ENCODE measurements around the gene NTSR1. TPM values are rescaled to one million over a fixed set of nuclear protein-coding genes. Genes with fewer than 3 reads are reported as not detected.

The NTSR1 gene
- total RNA-seq, 5 donors from 2014 or later (not counting 1 experiment from before 2014, with no cell fraction given) = 0.33 to 0.63 (median 0.53) TPM; not detected in 2

DNA sequence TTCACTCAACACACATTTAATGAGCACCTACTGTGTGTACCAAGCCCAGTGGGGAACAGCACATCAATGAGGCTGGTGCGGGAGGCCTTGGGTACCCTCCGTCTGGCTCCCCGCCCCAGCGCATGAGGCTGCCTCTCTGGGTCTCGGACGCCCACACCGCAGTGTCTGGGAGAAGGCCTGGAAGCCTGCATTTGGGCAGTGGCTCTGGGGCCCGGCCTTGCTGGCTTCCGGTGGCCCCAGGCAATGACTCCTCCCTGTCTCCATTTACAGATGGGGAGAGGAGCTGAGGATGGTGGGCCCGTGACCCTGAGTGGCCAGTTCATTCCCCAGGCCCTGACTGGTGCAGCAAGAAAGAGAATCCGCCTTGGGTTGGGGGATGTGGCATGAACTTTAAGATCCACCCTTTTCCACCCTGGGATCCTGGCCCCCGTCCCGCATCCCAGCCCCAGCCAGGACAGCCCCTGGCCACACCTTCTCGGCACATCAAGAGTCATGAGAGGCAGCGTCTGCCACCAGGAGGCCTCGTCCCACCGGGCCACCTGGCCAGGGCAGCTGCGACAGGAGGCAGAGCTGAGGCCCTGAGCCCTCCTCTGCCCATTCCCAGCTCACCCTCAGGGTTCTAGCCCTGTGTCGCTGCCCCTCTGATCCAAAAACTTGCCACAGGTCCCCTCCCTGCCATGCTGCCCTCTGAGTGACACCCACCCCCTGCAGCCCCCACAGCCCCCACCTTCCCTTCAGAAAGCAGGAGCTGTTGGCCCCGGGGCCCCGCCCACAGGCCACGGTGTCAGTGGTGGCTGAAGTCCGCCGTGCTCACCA lies 70.2 kb downstream of the NTSR1 start:
- ChIA-PET POLR2A (interaction anchor here (0.6 to 0.7 kb wide), 2 partner anchors 25 to 122 kb away, joined by 3 to 6 read pairs; no protein-coding TSS in a partner anchor), CTCF (interaction anchor here in 1 of 2 donors (0.7 kb wide), 1 partner anchor 53 kb away, joined by 4 read pairs; no protein-coding TSS in a partner anchor)
- H3K9me3 Mint-ChIP-seq = no peaks in the 10 kb centered on the region
- H3K36me3 ChIP-seq (ENCODE audit: control insufficient read depth in 2 of 2, extremely low read depth in 1 of 2, insufficient read depth in 1 of 2, low read length in 1 of 2) = no peaks in the 10 kb centered on the region
- whole genome bisulfite sequencing (ENCODE audit: insufficient coverage) = 82% methylated on average over 15 of the region's 24 CpGs
- no peaks in the 10 kb centered on the region for H3K36me3 Mint-ChIP-seq
- no peaks in the 10 kb centered on the region for H3K27me3 Mint-ChIP-seq
- no peak overlapping the region for H3K4me3 ChIP-seq (ENCODE audit: control insufficient read depth in 1 of 2, extremely low read depth in 1 of 2, low read length in 1 of 2)
- H3K4me1 ChIP-seq (ENCODE audit: control insufficient read depth in 1 of 2, extremely low read depth in 1 of 2, insufficient read depth in 2 of 2, low read length in 2 of 2) = peaks cover 21 to 47% of the 10 kb centered on the region in 2 experiments
- H3K27ac Mint-ChIP-seq = peak overlapping the region; percentile 12 to 44
- H3K4me1 Mint-ChIP-seq = peaks cover 35 to 48% (median 47%) of the 10 kb centered on the region in 3 donors
- DNase-seq (no peak), ATAC-seq (replicated peaks in 1 of 4) (no peak)
- no peak overlapping the region for H3K4me3 Mint-ChIP-seq
- no peaks in the 10 kb centered on the region for H3K9me3 ChIP-seq
- no peaks in the 10 kb centered on the region for H3K27me3 ChIP-seq (replicated peaks in 1 of 2; ENCODE audit: control insufficient read depth in 2 of 2, extremely low read depth in 1 of 2, insufficient read depth in 2 of 2, low read length in 1 of 2)
- H3K27ac ChIP-seq (ENCODE audit: low read length) = no peak overlapping the region

GRCh38 chr20:62779417-62779685 lies 70.7 kb downstream of the NTSR1 start:
- H3K9me3 Mint-ChIP-seq = no peaks in the 10 kb centered on the region
- no peaks in the 10 kb centered on the region for H3K27me3 Mint-ChIP-seq
- H3K27ac Mint-ChIP-seq = no peak overlapping the region
- H3K27me3 ChIP-seq (replicated peaks in 1 of 2; ENCODE audit: control insufficient read depth in 2 of 2, extremely low read depth in 1 of 2, insufficient read depth in 2 of 2, low read length in 1 of 2) = no peaks in the 10 kb centered on the region
- H3K36me3 ChIP-seq (ENCODE audit: control insufficient read depth in 2 of 2, extremely low read depth in 1 of 2, insufficient read depth in 1 of 2, low read length in 1 of 2) = no peaks in the 10 kb centered on the region
- 90% methylated on average over 3 of the region's 7 CpGs for WGBS (ENCODE audit: insufficient coverage)
- ChIA-PET POLR2A (interaction anchor here (0.6 to 0.7 kb wide), 3 partner anchors 14 to 123 kb away, joined by 3 to 6 read pairs (median 6); no protein-coding TSS in a partner anchor), CTCF (interaction anchor here in 1 of 2 donors (0.7 to 0.9 kb wide), 2 partner anchors 15 to 54 kb away, joined by 3 to 4 read pairs; no protein-coding TSS in a partner anchor)
- peaks cover 31 to 44% (median 43%) of the 10 kb centered on the region in 3 donors for H3K4me1 Mint-ChIP-seq
- no peak for ATAC-seq (replicated peaks in 1 of 4)
- no peak overlapping the region for H3K4me3 Mint-ChIP-seq
- H3K4me1 ChIP-seq (ENCODE audit: control insufficient read depth in 1 of 2, extremely low read depth in 1 of 2, insufficient read depth in 2 of 2, low read length in 2 of 2) = peaks cover 21 to 42% of the 10 kb centered on the region in 2 experiments
- H3K27ac ChIP-seq (ENCODE audit: low read length) = no peak overlapping the region
- no peaks in the 10 kb centered on the region for H3K36me3 Mint-ChIP-seq
- DNase-seq = no peak
- H3K9me3 ChIP-seq = no peaks in the 10 kb centered on the region
- no peak overlapping the region for H3K4me3 ChIP-seq (ENCODE audit: control insufficient read depth in 1 of 2, extremely low read depth in 1 of 2, low read length in 1 of 2)

GRCh38 chr20:62780204-62780603 lies 71.6 kb downstream of the NTSR1 start:
- ChIA-PET CTCF (interaction anchor here in 1 of 2 donors (0.9 kb wide), 1 partner anchor 14 kb away, joined by 3 read pairs; no protein-coding TSS in a partner anchor), POLR2A (no interaction called here)
- Histone ChIP-seq H3K9me3 (no peaks in the 10 kb centered on the region), H3K27ac (ENCODE audit: low read length) (no peak overlapping the region), H3K27me3 (replicated peaks in 1 of 2; ENCODE audit: control insufficient read depth in 2 of 2, extremely low read depth in 1 of 2, insufficient read depth in 2 of 2, low read length in 1 of 2) (no peaks in the 10 kb centered on the region), H3K4me3 (ENCODE audit: control insufficient read depth in 1 of 2, extremely low read depth in 1 of 2, low read length in 1 of 2) (no peak overlapping the region), H3K4me1 (ENCODE audit: control insufficient read depth in 1 of 2, extremely low read depth in 1 of 2, insufficient read depth in 2 of 2, low read length in 2 of 2) (peaks cover 14 to 33% of the 10 kb centered on the region in 2 experiments), H3K36me3 (ENCODE audit: control insufficient read depth in 2 of 2, extremely low read depth in 1 of 2, insufficient read depth in 1 of 2, low read length in 1 of 2) (no peaks in the 10 kb centered on the region)
- 86% methylated on average over 17 of the region's 20 CpGs for WGBS (ENCODE audit: insufficient coverage)
- Mint-ChIP-seq H3K4me1 (peaks cover 24 to 36% (median 34%) of the 10 kb centered on the region in 3 donors), H3K36me3 (no peaks in the 10 kb centered on the region), H3K27me3 (no peaks in the 10 kb centered on the region), H3K9me3 (no peaks in the 10 kb centered on the region), H3K4me3 (no peak overlapping the region), H3K27ac (peak overlapping the region in 1 of 2 donors; percentile 55)
- ATAC-seq (replicated peaks in 1 of 4) = no peak
- no peak for DNase-seq

GRCh38 chr20:62780696-62781095 lies 72.1 kb downstream of the NTSR1 start:
- Mint-ChIP-seq H3K36me3 (no peaks in the 10 kb centered on the region), H3K9me3 (no peaks in the 10 kb centered on the region), H3K4me3 (no peak overlapping the region), H3K4me1 (peaks cover 19 to 31% (median 30%) of the 10 kb centered on the region in 3 donors), H3K27me3 (no peaks in the 10 kb centered on the region), H3K27ac (no peak overlapping the region)
- WGBS (ENCODE audit: insufficient coverage) = 90% methylated on average over 16 of the region's 17 CpGs
- ChIA-PET POLR2A (no interaction called here), CTCF (no interaction called here)
- no peak for ATAC-seq (replicated peaks in 1 of 4)
- H3K27me3 ChIP-seq (replicated peaks in 1 of 2; ENCODE audit: control insufficient read depth in 2 of 2, extremely low read depth in 1 of 2, insufficient read depth in 2 of 2, low read length in 1 of 2) = no peaks in the 10 kb centered on the region
- no peaks in the 10 kb centered on the region for H3K36me3 ChIP-seq (ENCODE audit: control insufficient read depth in 2 of 2, extremely low read depth in 1 of 2, insufficient read depth in 1 of 2, low read length in 1 of 2)
- no peaks in the 10 kb centered on the region for H3K9me3 ChIP-seq
- H3K4me3 ChIP-seq (ENCODE audit: control insufficient read depth in 1 of 2, extremely low read depth in 1 of 2, low read length in 1 of 2) = no peak overlapping the region
- H3K4me1 ChIP-seq (ENCODE audit: control insufficient read depth in 1 of 2, extremely low read depth in 1 of 2, insufficient read depth in 2 of 2, low read length in 2 of 2) = peaks cover 9 to 28% of the 10 kb centered on the region in 2 experiments
- no peak overlapping the region for H3K27ac ChIP-seq (ENCODE audit: low read length)
- DNase-seq = no peak

DNA sequence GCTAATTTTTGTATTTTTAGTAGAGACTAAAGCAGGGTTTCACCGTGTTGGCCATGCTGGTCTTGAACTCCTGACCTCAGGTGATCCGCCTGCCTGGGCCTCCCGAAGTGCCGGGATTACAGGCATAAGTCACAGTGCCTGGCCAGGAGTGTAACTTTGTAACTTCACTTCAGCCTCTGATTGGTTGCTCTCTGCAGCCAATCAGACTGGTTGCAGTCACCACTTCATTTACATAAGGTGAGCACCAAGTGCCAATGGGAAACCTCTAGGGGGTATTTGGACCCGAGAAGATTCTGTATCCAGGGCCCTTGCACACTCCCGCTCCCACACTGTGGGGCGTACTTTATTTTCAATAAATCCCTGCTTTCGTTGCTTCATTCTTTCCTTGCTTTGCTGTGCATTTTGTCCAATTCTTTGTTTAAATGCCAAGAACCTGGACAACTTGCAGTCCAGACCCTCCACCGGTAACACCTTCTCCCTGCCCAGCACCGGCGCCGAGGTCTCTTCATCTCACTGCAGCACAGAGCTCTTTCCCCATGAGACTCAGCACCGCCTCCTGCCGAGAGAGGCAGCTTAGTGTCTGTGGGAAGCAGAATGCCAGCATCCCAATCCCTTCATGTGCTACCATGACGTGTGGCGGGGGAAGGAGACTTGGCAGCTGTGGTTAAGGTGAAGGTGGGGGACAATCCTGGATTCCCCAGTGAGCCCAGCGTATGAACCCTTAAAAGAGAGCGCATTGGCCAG lies 73.7 kb downstream of the NTSR1 start:
- 92% methylated on average over 11 of the region's 18 CpGs for WGBS (ENCODE audit: insufficient coverage)
- peaks cover 3 to 14% (median 13%) of the 10 kb centered on the region in 3 donors for H3K4me1 Mint-ChIP-seq
- no peaks in the 10 kb centered on the region for H3K9me3 Mint-ChIP-seq
- no peak overlapping the region for H3K4me3 ChIP-seq (ENCODE audit: control insufficient read depth in 1 of 2, extremely low read depth in 1 of 2, low read length in 1 of 2)
- H3K36me3 Mint-ChIP-seq = no peaks in the 10 kb centered on the region
- H3K27ac Mint-ChIP-seq = peak overlapping the region in 1 of 2 donors; percentile 41
- peaks cover 0 to 12% of the 10 kb centered on the region in 2 experiments for H3K4me1 ChIP-seq (ENCODE audit: control insufficient read depth in 1 of 2, extremely low read depth in 1 of 2, insufficient read depth in 2 of 2, low read length in 2 of 2)
- ATAC-seq (replicated peaks in 1 of 4) (no peak), DNase-seq (no peak)
- no peak overlapping the region for H3K27ac ChIP-seq (ENCODE audit: low read length)
- CTCF ChIA-PET = no interaction called here
- no peaks in the 10 kb centered on the region for H3K9me3 ChIP-seq
- H3K27me3 Mint-ChIP-seq = no peaks in the 10 kb centered on the region
- POLR2A ChIA-PET = no interaction called here
- H3K36me3 ChIP-seq (ENCODE audit: control insufficient read depth in 2 of 2, extremely low read depth in 1 of 2, insufficient read depth in 1 of 2, low read length in 1 of 2) = no peaks in the 10 kb centered on the region
- no peak overlapping the region for H3K4me3 Mint-ChIP-seq
- H3K27me3 ChIP-seq (replicated peaks in 1 of 2; ENCODE audit: control insufficient read depth in 2 of 2, extremely low read depth in 1 of 2, insufficient read depth in 2 of 2, low read length in 1 of 2) = no peaks in the 10 kb centered on the region

DNA sequence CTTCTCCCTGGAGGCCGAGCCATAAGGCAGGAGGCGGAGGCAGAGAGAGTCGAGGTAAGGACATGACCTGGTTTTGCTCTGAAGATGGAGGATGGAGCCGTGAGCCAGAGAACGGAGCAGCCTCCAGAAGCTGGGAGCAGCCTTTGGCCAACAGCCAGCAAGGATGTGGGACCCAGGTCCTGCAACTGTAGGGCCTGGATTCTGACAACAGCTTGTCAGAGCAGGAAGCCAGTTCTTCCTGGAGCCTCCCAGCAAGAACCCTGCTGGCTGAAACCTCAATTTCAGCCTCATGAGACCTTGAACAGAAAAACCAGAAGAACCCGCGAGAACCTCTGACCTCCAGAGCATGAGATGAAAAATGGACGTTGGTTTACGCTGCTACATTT lies 74.2 kb downstream of the NTSR1 start:
- WGBS (ENCODE audit: insufficient coverage) = 88% methylated on average over 5 of the region's 9 CpGs
- no peaks in the 10 kb centered on the region for H3K36me3 ChIP-seq (ENCODE audit: control insufficient read depth in 2 of 2, extremely low read depth in 1 of 2, insufficient read depth in 1 of 2, low read length in 1 of 2)
- no peaks in the 10 kb centered on the region for H3K9me3 Mint-ChIP-seq
- no peaks in the 10 kb centered on the region for H3K27me3 Mint-ChIP-seq
- H3K4me3 Mint-ChIP-seq = no peak overlapping the region
- peaks cover 2 to 11% (median 11%) of the 10 kb centered on the region in 3 donors for H3K4me1 Mint-ChIP-seq
- DNase-seq = no peak
- peak overlapping the region in 1 of 2 donors; percentile 41 for H3K27ac Mint-ChIP-seq
- H3K36me3 Mint-ChIP-seq = no peaks in the 10 kb centered on the region
- H3K27me3 ChIP-seq (replicated peaks in 1 of 2; ENCODE audit: control insufficient read depth in 2 of 2, extremely low read depth in 1 of 2, insufficient read depth in 2 of 2, low read length in 1 of 2) = no peaks in the 10 kb centered on the region
- no peaks in the 10 kb centered on the region for H3K9me3 ChIP-seq
- ChIA-PET POLR2A (no interaction called here), CTCF (no interaction called here)
- H3K27ac ChIP-seq (ENCODE audit: low read length) = no peak overlapping the region
- H3K4me1 ChIP-seq (ENCODE audit: control insufficient read depth in 1 of 2, extremely low read depth in 1 of 2, insufficient read depth in 2 of 2, low read length in 2 of 2) = peaks cover 0 to 7% of the 10 kb centered on the region in 2 experiments
- ATAC-seq (replicated peaks in 1 of 4) = no peak
- H3K4me3 ChIP-seq (ENCODE audit: control insufficient read depth in 1 of 2, extremely low read depth in 1 of 2, low read length in 1 of 2) = no peak overlapping the region
